Osteocyte (in vitro differentiated cells): ENCODE data around the gene PPP1R3F. TPM values are rescaled to one million over a fixed set of nuclear protein-coding genes. Genes with fewer than 3 reads are reported as not detected.

Source experiments
- DNase-seq: peaks from one replicate; pipeline ENCODE4 v3.0.0; 2021; ENCODE audit warnings: mixed read lengths; ENCODE audit not compliant: unreplicated experiment; ENCODE audit errors: extremely low spot score
- H3K27ac Mint-ChIP-seq: one replicate; pipeline ENCODE4 v1.8.0; 2021; ENCODE audit warnings: mild to moderate bottlenecking, mixed read lengths; ENCODE audit not compliant: unreplicated experiment
- H3K27me3 Mint-ChIP-seq: one replicate; pipeline ENCODE4 v1.8.0; 2021; ENCODE audit warnings: mixed read lengths; ENCODE audit not compliant: unreplicated experiment
- H3K36me3 Mint-ChIP-seq: one replicate; pipeline ENCODE4 v1.8.0; 2021; ENCODE audit warnings: mixed read lengths; ENCODE audit not compliant: unreplicated experiment
- H3K4me1 Mint-ChIP-seq: one replicate; pipeline ENCODE4 v1.8.0; 2021; ENCODE audit warnings: mixed read lengths; ENCODE audit not compliant: unreplicated experiment
- H3K4me3 Mint-ChIP-seq: one replicate; pipeline ENCODE4 v1.8.0; 2021; ENCODE audit warnings: mild to moderate bottlenecking, moderate library complexity, mixed read lengths; ENCODE audit not compliant: unreplicated experiment
- H3K9me3 Mint-ChIP-seq: one replicate; pipeline ENCODE4 v1.8.0; 2021; ENCODE audit warnings: mixed read lengths; ENCODE audit not compliant: unreplicated experiment
- CTCF ChIP-seq: fragments of 200-600 bp; sonication (generic); IDR thresholded peaks from 2 replicates; pipeline ENCODE4 v1.5.0; 2021; ENCODE audit warnings: antibody characterized with exemption, mild to moderate bottlenecking, moderate library complexity
- long read RNA-seq: library from polyadenylated mRNA; unstranded; transcript quantifications from one replicate; pipeline ENCODE4 v2.0.0, GENCODE V29; 2021
- total RNA-seq: library from RNA; stranded (reverse); gene quantifications from 2 replicates; pipeline ENCODE4 v1.2.1, GENCODE V29; 2021

Gene PPP1R3F
- total RNA-seq: 9.0 and 9.2 TPM in 2 replicates
- long read RNA-seq: 0 reads

- peaks cover 16% of the 10 kb centered on the region for H3K4me1 Mint-ChIP-seq
- no peak for TF ChIP-seq CTCF
- no peak for DNase-seq
- no peaks in the 10 kb centered on the region for H3K36me3 Mint-ChIP-seq
- peak within 1 kb of the TSS; percentile 90 for H3K4me3 Mint-ChIP-seq
- no peaks in the 10 kb centered on the region for H3K9me3 Mint-ChIP-seq
- H3K27me3 Mint-ChIP-seq: no peaks in the 10 kb centered on the region
- peak within 1 kb of the TSS; percentile 100 for H3K27ac Mint-ChIP-seq
Measured at GRCh38 chrX:49269767-49270248, at the start of gene PPP1R3F. Gene PPP1R3F, plus strand, starts transcription at chrX:49269793. Its CDS starts 77 bp downstream, at chrX:49269870.

GRCh38 chrX:49220100-49220499, 49.5 kb upstream of the PPP1R3F start:
- Mint-ChIP-seq H3K27ac (no peak overlapping the region), H3K9me3 (no peaks in the 10 kb centered on the region), H3K36me3 (no peaks in the 10 kb centered on the region), H3K4me1 (no peaks in the 10 kb centered on the region), H3K4me3 (no peak overlapping the region), H3K27me3 (no peaks in the 10 kb centered on the region)
- no peak for DNase-seq
- no peak for TF ChIP-seq CTCF

GRCh38 chrX:49221868-49222267, 47.7 kb upstream of the PPP1R3F start:
- no peak overlapping the region for H3K4me3 Mint-ChIP-seq
- H3K9me3 Mint-ChIP-seq: no peaks in the 10 kb centered on the region
- no peaks in the 10 kb centered on the region for H3K4me1 Mint-ChIP-seq
- H3K27me3 Mint-ChIP-seq: no peaks in the 10 kb centered on the region
- DNase-seq: no peak
- H3K36me3 Mint-ChIP-seq: no peaks in the 10 kb centered on the region
- TF ChIP-seq CTCF: no peak
- no peak overlapping the region for H3K27ac Mint-ChIP-seq

- Mint-ChIP-seq H3K27me3 (no peaks in the 10 kb centered on the region), H3K4me1 (peaks cover 2% of the 10 kb centered on the region), H3K36me3 (no peaks in the 10 kb centered on the region), H3K27ac (no peak overlapping the region), H3K9me3 (no peaks in the 10 kb centered on the region), H3K4me3 (no peak overlapping the region)
- DNase-seq: no peak
- no peak for TF ChIP-seq CTCF
Measured at GRCh38 chrX:49225858-49226257, 43.7 kb upstream of the PPP1R3F start.

GRCh38 chrX:49226946-49227345, 42.6 kb upstream of the PPP1R3F start:
- Mint-ChIP-seq H3K4me3 (no peak overlapping the region), H3K4me1 (peaks cover 2% of the 10 kb centered on the region), H3K36me3 (no peaks in the 10 kb centered on the region), H3K9me3 (peaks cover 6% of the 10 kb centered on the region), H3K27me3 (no peaks in the 10 kb centered on the region), H3K27ac (no peak overlapping the region)
- no peak for TF ChIP-seq CTCF
- DNase-seq: no peak
